HCT116 (cell line): ENCODE results near the gene KRTAP10-10.

Experiments used
- CEBPB ChIP-seq: IDR thresholded peaks from 2 replicates; pipeline ENCODE4 v1.6.1; 2012; ENCODE audit warnings: low read depth
- EZH2phosphoT487 ChIP-seq: fragments of 200-600 bp; IDR thresholded peaks from 2 replicates; pipeline ENCODE4 v1.6.1; 2018; ENCODE audit warnings: antibody characterized with exemption, borderline replicate concordance
- POLR2A ChIP-seq: IDR thresholded peaks from 2 replicates; pipeline ENCODE4 v1.7.0; 2011; ENCODE audit warnings: borderline replicate concordance; ENCODE audit not compliant: insufficient read depth, insufficient read length; ENCODE audit errors: extremely low read depth
- POLR2AphosphoS5 ChIP-seq: IDR thresholded peaks from 2 replicates; pipeline ENCODE4 v1.6.1; 2011; ENCODE audit warnings: mild to moderate bottlenecking, low read depth, low read length, moderate library complexity
- RAD21 ChIP-seq: IDR thresholded peaks from 2 replicates; pipeline ENCODE4 v1.6.1; 2012; ENCODE audit warnings: low read depth, mild to moderate bottlenecking
- SP1 ChIP-seq: IDR thresholded peaks from 2 replicates; pipeline ENCODE4 v1.6.1; 2012; ENCODE audit warnings: low read depth
- YY1 ChIP-seq: IDR thresholded peaks from 2 replicates; pipeline ENCODE4 v1.6.1; 2011; ENCODE audit warnings: low read length, low read depth, moderate library complexity, mild to moderate bottlenecking; ENCODE audit not compliant: insufficient replicate concordance; ENCODE audit errors: extremely low read depth
- TF ChIP-seq, protein P1 (sequence below), 3 experiments: fragments of 200-600 bp in 1 of 3; sonication (generic) in 1 of 3; IDR thresholded peaks in 2 of 3; conservative IDR thresholded peaks in 1 of 3; 2 replicates each; pipeline ENCODE4 v1.5.1; 2012 to 2017; ENCODE audit warnings: low read depth in 2 of 3, low read length in 2 of 3, antibody characterized with exemption in 1 of 3, borderline replicate concordance in 1 of 3, control low read depth in 1 of 3, mild to moderate bottlenecking in 1 of 3, mixed read lengths in 1 of 3, mixed run types in 1 of 3, moderate library complexity in 1 of 3; ENCODE audit not compliant: insufficient read depth in 1 of 3
- TF ChIP-seq, protein P2 (sequence below): IDR thresholded peaks from 2 replicates; pipeline ENCODE4 v1.6.1; 2012; ENCODE audit warnings: low read depth

DNA sequence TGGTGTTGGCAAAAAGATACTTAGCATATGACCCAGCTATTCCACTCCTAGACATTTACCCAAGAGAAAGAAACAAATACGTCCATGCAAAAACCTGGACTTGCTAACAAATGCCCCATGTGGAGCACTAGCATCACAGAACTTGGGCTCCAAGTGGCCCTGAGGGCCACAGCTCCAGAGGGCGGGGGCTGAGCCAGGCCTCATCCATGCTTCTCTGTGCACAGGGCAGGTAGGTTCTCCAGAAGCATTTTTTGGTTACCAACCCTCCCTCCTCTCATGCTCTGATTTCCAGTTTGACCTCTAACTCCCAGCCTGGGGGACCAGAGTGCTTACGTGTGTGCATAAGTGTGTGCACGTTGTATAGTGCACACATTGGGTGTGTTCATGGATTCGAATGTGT lies 27.5 kb downstream of the KRTAP10-10 start:
- TF ChIP-seq, protein P1, sequence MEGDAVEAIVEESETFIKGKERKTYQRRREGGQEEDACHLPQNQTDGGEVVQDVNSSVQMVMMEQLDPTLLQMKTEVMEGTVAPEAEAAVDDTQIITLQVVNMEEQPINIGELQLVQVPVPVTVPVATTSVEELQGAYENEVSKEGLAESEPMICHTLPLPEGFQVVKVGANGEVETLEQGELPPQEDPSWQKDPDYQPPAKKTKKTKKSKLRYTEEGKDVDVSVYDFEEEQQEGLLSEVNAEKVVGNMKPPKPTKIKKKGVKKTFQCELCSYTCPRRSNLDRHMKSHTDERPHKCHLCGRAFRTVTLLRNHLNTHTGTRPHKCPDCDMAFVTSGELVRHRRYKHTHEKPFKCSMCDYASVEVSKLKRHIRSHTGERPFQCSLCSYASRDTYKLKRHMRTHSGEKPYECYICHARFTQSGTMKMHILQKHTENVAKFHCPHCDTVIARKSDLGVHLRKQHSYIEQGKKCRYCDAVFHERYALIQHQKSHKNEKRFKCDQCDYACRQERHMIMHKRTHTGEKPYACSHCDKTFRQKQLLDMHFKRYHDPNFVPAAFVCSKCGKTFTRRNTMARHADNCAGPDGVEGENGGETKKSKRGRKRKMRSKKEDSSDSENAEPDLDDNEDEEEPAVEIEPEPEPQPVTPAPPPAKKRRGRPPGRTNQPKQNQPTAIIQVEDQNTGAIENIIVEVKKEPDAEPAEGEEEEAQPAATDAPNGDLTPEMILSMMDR (IDR thresholded peaks at IDR 0.05 in 2 of 3, conservative IDR thresholded peaks at IDR 0.05 in 1 of 3; ENCODE audit: borderline replicate concordance in 1 of 3, insufficient read depth in 1 of 3, low read depth in 2 of 3, low read length in 2 of 3): no peak
- TF ChIP-seq POLR2A: no peak
- no peak for TF ChIP-seq POLR2AphosphoS5
- no peak for TF ChIP-seq YY1
- TF ChIP-seq, protein P2, sequence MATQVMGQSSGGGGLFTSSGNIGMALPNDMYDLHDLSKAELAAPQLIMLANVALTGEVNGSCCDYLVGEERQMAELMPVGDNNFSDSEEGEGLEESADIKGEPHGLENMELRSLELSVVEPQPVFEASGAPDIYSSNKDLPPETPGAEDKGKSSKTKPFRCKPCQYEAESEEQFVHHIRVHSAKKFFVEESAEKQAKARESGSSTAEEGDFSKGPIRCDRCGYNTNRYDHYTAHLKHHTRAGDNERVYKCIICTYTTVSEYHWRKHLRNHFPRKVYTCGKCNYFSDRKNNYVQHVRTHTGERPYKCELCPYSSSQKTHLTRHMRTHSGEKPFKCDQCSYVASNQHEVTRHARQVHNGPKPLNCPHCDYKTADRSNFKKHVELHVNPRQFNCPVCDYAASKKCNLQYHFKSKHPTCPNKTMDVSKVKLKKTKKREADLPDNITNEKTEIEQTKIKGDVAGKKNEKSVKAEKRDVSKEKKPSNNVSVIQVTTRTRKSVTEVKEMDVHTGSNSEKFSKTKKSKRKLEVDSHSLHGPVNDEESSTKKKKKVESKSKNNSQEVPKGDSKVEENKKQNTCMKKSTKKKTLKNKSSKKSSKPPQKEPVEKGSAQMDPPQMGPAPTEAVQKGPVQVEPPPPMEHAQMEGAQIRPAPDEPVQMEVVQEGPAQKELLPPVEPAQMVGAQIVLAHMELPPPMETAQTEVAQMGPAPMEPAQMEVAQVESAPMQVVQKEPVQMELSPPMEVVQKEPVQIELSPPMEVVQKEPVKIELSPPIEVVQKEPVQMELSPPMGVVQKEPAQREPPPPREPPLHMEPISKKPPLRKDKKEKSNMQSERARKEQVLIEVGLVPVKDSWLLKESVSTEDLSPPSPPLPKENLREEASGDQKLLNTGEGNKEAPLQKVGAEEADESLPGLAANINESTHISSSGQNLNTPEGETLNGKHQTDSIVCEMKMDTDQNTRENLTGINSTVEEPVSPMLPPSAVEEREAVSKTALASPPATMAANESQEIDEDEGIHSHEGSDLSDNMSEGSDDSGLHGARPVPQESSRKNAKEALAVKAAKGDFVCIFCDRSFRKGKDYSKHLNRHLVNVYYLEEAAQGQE: no peak
- TF ChIP-seq CEBPB: no peak
- no peak for TF ChIP-seq SP1
- no peak for TF ChIP-seq EZH2phosphoT487
- TF ChIP-seq RAD21: no peak
